ENCODE results near the gene CD63.

DNA sequence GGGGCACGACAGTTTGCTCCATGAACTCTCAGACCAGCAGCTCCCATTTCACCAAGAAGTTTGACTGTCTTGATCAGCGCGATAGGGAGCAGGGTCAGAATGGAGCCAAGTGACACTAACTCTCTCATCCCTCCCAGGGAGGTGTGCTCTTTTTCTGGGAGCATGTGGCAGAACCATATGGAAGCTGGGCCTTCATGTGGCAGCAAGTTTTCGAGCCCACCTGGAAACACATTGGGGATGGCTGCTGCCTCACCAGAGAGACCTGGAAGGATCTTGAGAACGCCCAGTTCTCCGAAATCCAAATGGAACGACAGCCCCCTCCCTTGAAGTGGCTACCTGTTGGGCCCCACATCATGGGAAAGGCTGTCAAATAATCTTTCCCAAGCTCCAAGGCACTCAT is 45.1 kb downstream of the CD63 start:
- no peak for TF ChIP-seq POLR2A (IDR thresholded peaks at IDR 0.05)
- TF ChIP-seq, protein P1, sequence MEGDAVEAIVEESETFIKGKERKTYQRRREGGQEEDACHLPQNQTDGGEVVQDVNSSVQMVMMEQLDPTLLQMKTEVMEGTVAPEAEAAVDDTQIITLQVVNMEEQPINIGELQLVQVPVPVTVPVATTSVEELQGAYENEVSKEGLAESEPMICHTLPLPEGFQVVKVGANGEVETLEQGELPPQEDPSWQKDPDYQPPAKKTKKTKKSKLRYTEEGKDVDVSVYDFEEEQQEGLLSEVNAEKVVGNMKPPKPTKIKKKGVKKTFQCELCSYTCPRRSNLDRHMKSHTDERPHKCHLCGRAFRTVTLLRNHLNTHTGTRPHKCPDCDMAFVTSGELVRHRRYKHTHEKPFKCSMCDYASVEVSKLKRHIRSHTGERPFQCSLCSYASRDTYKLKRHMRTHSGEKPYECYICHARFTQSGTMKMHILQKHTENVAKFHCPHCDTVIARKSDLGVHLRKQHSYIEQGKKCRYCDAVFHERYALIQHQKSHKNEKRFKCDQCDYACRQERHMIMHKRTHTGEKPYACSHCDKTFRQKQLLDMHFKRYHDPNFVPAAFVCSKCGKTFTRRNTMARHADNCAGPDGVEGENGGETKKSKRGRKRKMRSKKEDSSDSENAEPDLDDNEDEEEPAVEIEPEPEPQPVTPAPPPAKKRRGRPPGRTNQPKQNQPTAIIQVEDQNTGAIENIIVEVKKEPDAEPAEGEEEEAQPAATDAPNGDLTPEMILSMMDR (IDR thresholded peaks at IDR 0.05) = no peak

Measured in breast epithelium (tissue), 3 donors.